Cerebellar cortex (tissue), 1 donor: ENCODE results near the gene KYAT1.
A peak's percentile ranks its signal among the peaks of the same experiment; 100 is the strongest.

Experiments
- DNase-seq: peaks from one replicate; pipeline ENCODE4 v3.0.0-alpha.2; 2015; ENCODE audit warnings: low spot score

KYAT1 gene

DNA sequence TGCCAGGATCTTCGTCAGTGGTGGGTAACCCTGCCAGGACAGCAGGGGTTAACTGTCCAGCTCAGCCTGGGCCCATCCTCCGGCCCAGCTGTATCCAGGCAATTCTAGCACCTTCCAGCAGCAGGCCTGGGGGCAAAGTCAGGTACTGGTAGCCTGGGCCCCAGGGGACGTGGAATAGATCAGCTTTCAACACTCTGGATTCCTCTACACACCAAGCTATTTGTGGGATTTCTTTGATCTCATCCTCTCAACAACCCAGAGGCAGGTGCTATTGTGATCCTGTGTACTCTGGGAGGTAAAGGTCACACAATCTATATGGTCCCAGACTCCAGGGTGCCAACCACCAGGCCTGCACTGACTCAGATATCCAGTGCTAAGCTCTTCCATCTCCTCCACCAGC lies 43.4 kb downstream of the KYAT1 start:
- DNase-seq = no peak

DNA sequence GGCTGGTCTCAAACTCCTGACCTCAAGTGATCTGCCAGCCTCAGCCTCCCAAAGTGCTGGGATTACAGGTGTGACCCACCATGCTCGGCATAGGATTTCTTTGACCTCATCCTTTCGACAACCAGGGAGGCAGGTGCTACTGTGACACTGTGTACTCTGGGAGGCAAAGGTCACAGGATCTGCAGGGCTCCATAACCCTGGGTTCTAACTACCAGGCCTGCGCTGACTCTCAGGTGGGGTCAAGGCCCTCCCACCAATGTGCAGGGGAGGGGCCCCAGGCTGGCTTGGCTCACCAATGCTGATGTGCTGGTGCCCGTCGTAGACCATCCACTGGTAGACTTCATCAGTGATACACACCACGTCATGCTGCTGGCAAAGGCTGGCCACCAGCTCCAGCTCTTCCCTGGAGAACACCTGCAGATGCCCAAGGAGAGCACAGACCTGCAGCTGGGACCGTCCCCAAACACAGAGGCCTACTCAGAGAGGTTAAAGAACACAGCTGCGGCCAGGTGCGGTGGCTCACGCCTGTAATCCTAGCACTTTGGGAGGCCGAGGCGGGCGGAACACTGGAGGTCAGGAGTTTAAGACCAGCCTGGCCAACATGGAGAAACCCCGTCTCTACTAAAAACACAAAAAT lies 45.1 kb downstream of the KYAT1 start:
- no peak for DNase-seq

DNA sequence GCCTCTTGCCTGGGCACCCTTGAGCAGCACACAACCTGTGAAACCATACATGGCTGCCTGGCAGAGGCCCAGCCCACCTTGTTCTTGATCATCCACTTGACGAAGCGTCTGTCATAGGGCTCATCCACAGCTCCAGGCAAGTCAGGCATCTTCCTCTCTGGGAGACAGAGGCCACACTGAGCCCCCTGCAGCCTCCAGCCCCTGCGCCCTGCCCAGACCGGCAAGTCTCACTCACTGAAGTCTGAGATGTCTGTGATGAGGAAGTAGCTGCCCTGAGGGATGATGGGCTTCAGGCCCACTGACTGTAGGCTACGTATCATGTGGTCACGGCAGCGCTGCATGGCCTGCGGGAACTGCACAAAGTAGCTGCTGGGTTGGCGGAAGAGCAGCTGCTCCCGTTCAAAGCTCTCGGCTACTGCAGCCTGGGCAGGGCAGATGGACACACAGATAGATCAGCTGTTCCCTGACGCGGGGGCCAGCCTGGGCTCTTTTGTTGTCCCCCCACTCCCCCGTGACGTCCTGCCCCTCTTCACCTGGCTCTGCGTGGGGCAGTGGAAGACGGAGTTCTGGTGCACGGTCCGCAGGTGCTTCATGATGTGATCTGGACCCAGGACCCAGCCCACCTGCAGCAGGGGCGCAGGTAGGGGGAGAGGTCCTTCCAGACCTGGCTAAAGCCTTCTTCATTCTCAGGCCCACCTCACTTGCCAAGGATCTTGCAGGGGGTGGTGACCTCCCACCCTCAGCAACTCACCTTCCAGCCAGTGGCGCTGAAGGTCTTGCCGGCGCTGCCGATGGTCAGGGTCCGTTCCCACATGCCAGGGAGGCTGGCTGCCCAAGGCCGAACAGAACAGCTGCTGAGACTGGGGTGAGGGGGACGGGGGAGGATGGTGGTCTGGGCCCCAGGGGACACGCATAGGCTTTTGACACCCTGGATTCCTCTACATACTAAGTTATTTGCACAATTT lies 46.2 kb downstream of the KYAT1 start:
- DNase-seq = no peak

DNA sequence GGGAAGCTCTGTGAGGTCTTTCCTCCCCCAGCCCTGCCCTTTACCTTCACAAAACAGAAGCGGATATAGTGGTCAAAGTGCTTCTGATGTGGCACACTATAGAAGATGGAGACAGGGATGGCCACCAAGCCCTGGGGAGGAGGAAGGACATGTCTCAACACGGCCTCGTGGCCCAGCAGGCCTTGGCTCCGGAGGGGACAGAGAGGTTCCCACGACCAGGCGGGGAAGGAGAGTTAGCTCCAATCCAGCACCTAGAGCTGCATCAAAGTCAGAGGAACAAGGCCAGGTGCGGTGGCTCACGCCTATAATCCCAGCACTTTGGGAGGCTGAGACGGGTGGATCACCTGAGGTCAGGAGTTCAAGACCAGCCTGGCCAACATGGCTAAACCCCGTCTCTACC lies 48.1 kb downstream of the KYAT1 start:
- DNase-seq = no peak

DNA sequence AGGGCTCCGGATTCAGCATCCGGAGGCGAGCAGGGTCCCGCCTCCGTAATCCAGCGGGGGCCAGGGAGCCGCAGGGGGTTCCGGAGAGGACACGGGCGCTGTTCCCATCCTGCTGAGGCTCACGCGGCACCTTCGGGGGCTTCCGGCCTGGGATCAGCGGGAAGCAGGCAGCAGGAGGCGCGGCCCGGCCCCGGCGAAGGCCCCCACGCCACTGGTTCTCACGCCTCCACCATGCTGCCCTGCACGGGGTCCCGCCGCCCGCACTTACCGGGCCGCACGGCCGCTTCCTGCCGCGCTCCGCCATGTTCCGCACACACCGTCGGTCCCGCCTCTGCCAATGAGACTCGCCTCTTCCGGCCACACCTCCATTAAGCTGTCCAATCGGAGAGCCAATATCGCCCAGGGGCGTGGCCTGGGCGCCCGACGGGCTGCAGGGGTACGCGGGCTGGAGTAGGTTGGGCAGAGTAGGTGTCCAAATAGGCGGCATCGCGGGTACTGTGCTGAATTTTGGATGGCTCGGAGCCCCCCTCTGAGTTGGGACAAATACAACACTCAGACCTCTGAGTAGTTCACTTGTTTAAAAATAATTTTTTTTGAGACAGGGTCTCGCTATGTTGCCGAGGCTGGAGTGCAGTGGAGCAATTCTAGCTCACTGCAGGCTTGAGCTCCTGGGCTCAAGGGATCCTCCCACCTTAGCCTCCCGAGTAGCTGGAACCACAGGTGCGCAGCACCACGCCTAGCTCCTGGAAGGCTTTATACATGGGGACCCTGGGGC lies 52.1 kb downstream of the KYAT1 start, which contains the start of gene SPOUT1:
Gene SPOUT1 (minus strand): TSS at position 318 of the 775 bp plus-strand sequence. CDS start 14 bp downstream, at position 304.
- DNase-seq = peak; percentile 94

DNA sequence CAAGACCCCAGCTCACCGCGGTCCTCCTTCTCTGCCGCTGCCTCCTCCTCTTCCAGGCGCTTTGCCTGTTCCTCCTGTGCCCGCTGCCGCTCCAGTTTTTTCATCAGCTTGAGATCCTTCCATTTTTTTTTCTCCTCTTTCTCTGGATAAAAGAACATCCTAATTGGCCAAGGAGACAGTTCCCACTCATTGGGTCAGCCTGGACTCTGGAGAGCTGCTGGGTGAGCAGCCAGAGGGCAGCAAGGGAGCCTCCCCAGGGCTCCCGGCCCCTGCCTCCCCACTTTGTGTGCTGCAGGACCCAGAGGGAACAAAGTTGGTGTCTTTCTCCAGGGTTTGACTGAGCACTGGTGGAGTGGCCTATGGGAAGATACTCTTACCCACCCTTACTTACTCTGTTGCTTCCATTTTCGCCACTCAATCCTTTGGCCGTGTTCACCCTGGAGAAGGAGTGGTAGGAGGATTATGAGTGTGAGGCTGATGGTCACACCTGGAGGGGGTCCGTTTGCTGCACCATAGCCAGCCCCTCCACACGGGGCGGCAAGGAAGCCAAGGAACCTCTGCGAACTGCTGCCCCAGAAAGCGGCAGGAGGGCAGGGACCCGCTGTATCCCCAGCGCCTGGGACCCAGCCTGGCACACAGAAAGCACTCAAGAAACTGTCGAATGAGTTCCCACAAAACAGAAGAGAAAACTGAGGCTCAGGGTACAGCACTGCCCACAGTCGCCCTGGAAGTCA lies 52.9 kb downstream of the KYAT1 start:
- DNase-seq = no peak

DNA sequence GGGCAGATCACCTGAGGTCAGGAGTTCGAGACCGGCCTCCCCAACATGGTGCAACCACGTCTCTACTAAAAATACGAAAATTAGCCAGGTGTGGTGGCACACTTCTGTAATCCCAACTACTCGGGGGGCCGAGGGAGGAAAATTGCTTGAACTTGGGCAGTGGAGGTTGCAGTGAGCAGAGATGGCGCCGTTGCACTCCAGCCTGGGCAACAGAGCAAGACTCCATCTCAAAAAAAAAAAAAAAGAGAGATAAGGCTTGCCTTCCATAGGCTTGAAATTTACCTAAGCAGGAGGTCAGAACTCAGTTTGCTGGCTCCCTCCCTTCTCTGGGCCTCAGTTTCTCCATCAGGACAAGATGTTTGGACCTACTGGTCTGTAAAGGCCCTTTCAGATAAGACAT lies 53.5 kb downstream of the KYAT1 start:
- no peak for DNase-seq

DNA sequence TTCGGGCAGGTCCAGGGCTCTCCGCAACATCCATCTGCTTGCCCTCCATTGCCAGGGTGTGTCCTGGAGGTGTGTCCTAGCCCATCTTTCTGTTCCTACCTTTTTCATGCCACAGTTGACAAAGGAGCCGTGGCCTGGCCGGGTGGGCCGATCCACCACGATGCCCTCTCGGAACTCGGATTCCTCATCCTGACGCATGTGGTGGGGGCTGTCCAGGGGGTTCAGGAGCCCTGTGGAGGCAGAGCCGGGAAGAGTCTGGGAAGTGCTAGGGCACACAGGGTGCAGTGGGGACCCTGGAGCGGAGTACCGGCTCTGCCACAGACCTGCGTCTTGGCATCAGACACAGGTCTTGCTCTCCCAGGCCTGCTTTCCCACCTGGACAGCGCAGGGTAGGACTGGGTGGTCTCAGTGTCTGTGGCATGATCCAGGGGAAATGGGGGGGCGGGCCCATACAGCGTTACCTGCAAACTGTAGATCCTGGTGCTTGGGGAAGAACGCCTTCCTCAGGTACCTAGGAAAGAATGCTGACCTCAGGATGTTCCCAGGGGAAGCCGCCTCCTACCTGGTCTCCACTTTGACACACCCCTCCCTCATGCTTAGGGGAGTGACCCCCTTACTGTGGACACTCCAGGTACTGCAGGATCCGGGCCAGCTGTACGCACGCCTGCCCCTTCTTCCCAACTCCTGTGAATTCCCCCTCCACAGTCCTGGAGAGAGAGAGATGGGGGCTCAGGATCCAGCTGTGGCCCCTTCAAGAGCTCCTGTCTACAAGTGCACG lies 55.6 kb downstream of the KYAT1 start:
- DNase-seq = no peak

DNA sequence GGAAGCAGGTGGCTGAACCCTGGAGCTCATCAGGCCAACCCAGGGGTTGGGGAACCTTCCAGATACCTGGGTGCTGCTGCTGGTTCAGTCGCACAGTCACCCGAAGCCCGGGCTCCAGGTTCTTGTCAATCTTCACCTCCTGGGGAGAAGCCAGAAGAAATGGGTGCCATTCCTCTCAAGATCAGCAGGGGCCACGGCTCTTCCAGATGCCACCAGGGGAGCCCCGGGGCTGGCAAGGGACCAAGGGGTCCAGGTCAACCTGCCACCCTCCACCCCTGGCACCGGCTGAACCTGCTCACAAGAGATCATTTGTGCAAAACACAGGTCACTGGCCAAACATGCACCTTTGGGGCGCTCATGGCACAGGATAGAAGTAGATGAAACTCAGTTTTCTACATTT lies 56.8 kb downstream of the KYAT1 start:
- DNase-seq = no peak

DNA sequence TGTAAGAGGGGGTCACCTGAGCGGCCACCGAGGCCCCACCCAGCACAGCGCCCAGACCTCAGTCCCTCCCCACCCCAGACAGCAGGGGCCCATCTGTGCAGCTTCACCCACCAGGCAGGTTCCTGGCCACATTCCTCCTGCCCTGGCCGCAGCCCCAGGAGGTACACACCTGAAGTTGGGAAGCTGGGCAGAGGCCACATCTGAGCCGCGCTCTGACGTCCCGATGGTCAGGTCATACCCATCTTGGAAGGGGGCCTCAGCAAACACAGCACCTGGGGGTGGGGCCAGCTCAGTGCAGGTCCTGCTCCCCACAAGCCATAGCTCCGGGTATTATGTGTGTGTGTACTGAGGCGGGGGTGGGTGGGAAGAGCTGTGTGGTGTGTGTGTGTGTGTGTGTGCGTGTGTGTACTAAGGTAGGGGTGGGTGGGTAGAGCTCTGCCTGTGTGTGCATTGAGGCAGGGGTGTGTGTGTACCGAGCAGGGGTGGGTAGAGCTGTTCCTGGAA lies 57.8 kb downstream of the KYAT1 start:
- no peak for DNase-seq

DNA sequence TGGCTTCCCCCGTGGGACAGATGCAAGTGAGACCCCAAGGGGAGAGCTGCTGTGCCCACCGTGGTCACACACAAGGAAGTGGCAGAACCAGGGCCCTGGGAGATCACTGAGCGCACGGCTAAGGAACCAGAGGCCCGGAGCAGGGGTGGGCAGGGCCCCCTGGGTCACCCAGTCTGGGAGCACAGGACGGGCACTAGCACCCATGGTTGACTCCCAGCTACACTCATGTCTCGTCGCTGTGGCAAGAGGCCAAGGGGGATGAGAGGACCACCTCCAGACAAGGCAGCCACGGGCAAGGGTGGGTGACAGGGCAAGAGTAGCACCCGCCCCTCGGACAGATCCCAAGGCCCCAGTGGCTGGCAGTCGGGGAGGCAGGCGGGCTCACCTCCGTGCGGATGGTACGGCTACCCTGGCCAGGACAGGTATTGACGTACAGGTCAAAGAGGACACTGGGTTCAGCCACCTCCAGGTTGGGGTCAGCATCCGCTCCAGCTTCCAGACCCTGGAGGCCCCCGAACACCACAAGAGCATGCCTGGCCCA lies 58.3 kb downstream of the KYAT1 start:
- DNase-seq = no peak

DNA sequence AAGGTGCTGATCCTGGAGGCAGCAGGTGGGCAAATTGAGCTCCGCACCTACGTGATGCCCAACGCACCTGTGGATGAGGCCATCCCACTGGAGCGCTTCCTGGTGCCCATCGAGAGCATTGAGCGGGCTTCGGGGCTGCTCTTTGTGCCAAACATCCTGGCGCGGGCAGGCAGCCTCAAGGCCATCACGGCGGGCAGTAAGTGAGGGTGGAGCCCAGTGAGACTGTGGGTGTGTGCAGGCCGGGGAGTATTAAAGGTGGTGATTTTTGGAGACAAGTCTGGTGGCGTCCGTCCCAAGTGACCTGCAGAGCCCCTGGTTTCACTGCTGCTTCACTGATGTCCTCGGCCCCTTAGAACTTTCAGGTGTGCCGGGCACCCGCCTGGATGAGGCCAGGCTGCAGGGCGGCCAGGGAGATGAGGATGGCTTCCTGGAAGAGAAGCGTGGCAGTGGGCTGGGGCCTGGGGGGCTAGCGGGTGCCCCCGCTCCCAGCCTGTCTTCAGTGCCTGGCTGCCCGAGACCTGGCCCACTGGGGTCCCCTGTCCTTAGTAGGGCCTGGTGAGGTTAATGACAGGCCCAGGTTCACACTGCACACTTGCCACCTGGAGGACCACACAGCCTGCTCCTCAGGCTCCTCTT lies 59.2 kb downstream of the KYAT1 start:
- DNase-seq = no peak

DNA sequence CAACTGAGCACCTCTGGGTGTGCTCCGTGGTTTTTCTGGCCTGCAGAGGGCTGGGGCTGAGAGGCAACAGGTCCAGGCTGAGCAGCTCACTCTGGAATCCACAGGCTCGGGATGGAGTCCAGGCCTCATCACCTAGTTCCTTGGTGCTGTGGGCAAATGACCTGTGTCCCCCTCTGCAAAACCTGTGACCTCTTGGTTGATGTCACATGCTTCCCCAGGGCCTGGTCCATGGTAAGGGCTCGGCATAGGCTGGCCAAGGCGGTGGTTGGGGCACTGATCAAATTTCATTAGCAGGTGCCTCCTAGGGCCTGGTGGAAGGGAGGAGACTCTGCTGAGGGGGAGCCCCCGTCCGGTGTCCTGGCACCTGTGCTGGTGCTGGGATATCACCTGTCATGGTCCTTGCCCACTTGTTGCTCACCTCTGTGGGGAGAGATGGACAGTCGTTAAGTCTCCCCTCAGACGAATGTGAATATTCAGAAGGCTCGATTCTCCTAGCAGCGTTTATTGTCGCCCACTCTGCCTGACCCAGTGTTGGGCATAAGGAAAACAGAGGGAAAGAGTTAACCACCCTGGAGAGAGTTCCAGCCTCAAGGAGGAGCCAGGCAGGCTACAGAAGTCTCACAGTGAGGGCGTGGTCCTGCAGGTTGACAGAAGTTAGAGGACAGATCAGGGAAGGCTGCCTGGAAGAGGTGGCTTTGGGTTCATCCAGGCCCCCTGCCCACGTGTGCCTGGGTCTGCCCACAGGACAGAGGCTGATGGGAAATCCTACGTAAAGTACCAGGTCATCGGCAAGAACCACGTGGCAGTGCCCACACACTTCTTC lies 60.0 kb downstream of the KYAT1 start:
- DNase-seq = no peak

DNA sequence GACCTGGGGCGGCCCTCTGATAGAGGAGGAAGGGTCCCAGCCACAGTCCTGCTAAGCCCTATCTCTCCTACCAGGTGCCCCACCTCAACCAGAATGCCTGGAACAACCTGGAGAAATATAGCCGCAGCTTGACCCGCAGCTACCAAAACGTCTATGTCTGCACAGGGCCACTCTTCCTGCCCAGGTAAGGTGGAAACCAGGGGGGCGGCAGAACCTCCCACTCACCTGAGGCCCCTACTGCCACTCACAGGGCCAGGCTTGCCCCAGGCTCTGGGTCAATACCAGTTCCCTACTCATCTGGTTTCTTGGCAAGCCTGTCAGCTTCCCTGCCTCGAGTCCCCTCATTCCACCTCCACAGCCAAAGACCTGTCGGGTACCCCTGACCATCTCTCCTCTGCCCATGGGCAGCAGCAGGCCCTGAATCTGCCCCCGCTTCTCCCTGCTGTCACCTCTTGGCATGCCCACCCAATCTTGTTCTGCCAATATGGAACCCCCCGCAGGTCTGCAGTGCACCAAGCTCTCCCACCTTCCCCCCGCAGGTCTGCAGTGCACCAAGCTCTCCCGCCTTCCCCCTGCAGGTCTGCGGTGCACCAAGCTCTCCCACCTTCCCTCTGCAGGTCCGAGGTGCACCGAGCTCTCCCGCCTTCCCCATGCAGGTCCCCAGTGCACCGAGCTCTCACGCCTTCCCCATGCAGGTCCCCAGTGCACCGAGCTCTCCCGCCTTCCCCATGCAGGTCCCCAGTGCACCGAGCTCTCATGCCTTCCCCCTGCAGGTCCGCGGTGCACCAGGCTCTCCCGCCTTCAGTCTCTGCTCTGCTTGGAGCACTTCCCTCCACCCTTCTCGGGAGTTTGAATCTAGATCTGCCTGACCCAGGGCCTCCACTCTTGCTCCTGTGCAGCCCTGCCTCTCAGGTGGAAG lies 60.8 kb downstream of the KYAT1 start:
- no peak for DNase-seq

DNA sequence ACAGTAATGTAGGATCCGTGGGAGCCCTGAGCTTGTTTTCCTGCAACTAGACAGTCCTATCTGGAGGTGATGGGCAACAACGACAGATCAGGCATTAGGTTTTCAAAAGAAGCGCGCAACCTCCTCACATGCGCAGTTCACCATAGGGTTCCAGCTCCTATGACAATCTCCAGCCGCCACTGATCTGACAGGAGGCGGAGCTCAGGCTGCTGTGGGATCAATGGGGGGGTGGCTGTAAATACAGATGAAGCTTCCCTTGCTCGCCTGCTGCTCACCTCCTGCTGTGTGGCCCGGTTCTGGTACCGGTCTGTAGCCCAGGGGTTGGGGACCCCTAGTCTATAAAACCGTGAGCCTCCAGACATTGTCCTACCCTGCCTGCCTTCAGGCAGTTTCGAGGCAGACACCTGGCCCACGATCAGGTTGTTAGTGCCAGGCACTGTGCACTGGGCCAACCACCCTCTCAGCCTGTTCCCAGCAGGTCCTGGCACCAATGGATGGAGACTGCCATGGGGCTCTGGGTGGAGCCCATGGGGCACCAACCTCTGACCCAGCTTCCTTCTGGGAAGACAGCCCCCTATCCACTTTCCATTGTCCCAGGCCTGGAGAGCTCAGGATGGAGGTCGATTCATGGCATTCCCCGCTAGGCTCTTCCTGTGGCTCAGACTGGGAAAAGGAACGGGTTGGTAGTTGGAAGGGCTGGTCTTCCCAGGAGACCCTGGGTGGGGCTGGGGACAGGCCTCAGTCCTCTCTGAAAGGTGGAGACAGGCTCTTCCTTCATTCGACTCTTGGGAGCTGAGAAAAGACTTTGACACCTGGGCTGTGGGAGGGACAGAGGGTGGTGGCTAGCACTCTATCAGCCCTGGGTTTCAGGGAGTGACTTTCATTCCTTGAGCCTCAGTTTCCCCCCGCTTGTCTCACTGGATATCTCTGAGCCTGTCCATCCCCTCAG lies 61.8 kb downstream of the KYAT1 start:
- peak; percentile 81 for DNase-seq

DNA sequence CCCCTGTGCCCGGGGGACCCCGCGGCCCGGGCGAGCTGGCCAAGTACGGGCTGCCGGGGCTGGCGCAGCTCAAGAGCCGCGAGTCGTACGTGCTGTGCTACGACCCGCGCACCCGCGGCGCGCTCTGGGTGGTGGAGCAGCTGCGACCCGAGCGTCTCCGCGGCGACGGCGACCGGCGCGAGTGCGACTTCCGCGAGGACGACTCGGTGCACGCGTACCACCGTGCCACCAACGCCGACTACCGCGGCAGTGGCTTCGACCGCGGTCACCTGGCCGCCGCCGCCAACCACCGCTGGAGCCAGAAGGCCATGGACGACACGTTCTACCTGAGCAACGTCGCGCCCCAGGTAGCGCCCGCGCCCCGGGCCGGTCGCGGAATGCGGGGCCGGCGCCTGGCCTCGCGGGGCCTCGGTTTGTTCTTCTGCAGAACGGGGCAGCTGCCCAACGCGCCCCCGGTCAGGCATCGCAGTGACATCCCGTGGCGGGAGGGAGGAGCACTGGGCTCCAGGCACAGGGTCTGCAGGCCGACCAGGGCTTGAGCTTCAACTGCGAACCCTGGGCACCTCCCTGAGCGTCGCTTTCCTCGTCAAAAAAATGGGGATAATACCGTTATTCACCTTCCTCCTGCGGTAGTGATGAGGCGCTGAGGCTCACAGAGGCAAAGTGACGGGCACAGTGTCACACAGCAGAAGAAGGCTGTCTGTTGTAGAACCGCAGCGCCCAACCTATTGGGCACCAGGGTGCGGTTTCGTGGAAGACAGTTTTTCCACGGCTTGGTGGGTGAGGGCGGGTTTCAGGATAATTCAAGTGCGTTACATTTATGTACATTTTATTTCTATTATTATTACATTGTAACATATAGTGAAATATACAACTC lies 62.7 kb downstream of the KYAT1 start:
- peak; percentile 21 for DNase-seq
